Glutamatergic neuron (in vitro differentiated cells): ENCODE results near the gene DOCK10. TPM values are rescaled to one million over a fixed set of nuclear protein-coding genes. Genes with fewer than 3 reads are reported as not detected.

Source experiments
- DNase-seq: peaks from one replicate; pipeline ENCODE4 v3.0.0; 2022
- H3K27ac Mint-ChIP-seq: one replicate; pipeline ENCODE4 v1.8.0; 2020; ENCODE audit warnings: mild to moderate bottlenecking, mixed read lengths, inconsistent platforms; ENCODE audit not compliant: unreplicated experiment
- H3K27me3 Mint-ChIP-seq: one replicate; pipeline ENCODE4 v1.8.0; 2020; ENCODE audit warnings: mild to moderate bottlenecking, moderate library complexity, mixed read lengths, inconsistent platforms; ENCODE audit not compliant: unreplicated experiment
- H3K36me3 Mint-ChIP-seq: one replicate; pipeline ENCODE4 v1.8.0; 2020; ENCODE audit warnings: mild to moderate bottlenecking, mixed read lengths, inconsistent platforms; ENCODE audit not compliant: unreplicated experiment
- H3K4me1 Mint-ChIP-seq: one replicate; pipeline ENCODE4 v1.8.0; 2020; ENCODE audit warnings: mild to moderate bottlenecking, low read depth, mixed read lengths, inconsistent platforms; ENCODE audit not compliant: unreplicated experiment
- H3K4me3 Mint-ChIP-seq: one replicate; pipeline ENCODE4 v1.8.0; 2020; ENCODE audit warnings: mild to moderate bottlenecking, mixed read lengths, inconsistent platforms; ENCODE audit not compliant: unreplicated experiment
- H3K9me3 Mint-ChIP-seq: one replicate; pipeline ENCODE4 v1.8.0; 2020; ENCODE audit warnings: mild to moderate bottlenecking, moderate library complexity, mixed read lengths, inconsistent platforms; ENCODE audit not compliant: unreplicated experiment
- total RNA-seq: library from RNA; stranded (reverse); fragmentation: NEBNext Ultra II Directional; extraction: Animal tissue kit (Norgen Biotek cat#: 25700); gene quantifications from one replicate; pipeline ENCODE4 v1.2.1, GENCODE V29; 2021; ENCODE audit not compliant: unreplicated experiment
- TF ChIP-seq, protein P1 (sequence below): fragments of 200-600 bp; sonication (generic); IDR thresholded peaks from one replicate; pipeline ENCODE4 v1.5.0; 2021; ENCODE audit not compliant: partially characterized antibody, unreplicated experiment

Gene DOCK10
- total RNA-seq, 1 donor from 2014 or later, result 1.1 TPM

DNA sequence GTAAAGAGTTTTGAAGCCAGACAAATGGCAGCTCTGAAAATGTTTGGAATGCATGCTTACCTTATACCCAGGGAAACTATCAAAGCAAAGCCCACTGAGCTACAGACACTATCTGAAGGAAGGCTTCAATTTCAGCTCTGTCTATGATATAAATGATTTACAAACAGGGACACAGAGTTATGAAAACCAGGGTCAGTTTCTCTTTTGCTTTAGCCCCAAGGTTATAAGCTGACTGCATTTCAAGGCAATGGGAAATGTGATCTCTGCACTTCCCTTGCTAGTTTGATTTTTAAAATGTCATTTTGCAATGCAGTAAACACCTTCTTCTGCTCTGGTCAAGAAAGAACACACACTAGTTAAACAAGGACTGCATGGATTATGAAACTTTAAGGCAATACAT is 260.9 kb downstream of the DOCK10 start:
- H3K4me3 Mint-ChIP-seq, result no peak overlapping the region
- DNase-seq, result no peak
- H3K27ac Mint-ChIP-seq, result no peak overlapping the region
- H3K27me3 Mint-ChIP-seq, result peaks cover 1% of the 10 kb centered on the region
- H3K36me3 Mint-ChIP-seq, result no peaks in the 10 kb centered on the region
- TF ChIP-seq, protein P1, sequence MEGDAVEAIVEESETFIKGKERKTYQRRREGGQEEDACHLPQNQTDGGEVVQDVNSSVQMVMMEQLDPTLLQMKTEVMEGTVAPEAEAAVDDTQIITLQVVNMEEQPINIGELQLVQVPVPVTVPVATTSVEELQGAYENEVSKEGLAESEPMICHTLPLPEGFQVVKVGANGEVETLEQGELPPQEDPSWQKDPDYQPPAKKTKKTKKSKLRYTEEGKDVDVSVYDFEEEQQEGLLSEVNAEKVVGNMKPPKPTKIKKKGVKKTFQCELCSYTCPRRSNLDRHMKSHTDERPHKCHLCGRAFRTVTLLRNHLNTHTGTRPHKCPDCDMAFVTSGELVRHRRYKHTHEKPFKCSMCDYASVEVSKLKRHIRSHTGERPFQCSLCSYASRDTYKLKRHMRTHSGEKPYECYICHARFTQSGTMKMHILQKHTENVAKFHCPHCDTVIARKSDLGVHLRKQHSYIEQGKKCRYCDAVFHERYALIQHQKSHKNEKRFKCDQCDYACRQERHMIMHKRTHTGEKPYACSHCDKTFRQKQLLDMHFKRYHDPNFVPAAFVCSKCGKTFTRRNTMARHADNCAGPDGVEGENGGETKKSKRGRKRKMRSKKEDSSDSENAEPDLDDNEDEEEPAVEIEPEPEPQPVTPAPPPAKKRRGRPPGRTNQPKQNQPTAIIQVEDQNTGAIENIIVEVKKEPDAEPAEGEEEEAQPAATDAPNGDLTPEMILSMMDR, result no peak
- peaks cover 19% of the 10 kb centered on the region for H3K4me1 Mint-ChIP-seq
- no peaks in the 10 kb centered on the region for H3K9me3 Mint-ChIP-seq

DNA sequence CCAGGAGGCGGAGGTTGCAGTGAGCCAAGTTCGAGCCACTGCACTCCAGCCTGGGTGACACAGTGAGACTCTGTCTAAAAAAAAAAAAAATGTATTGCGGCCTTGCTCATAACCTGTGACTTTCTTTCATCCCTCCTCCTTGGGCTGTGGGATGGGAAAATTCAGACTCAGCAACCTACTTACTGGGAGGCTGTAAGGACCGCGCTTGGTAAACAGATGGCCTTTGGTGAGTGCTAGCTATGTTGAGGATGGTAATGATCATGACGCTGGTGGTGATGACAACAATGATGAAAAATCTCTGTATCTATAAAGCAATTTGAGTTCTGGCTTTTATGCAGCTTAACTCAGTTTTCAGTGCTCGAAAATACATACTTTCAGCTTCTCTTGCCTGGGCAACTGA is 261.4 kb downstream of the DOCK10 start:
- Mint-ChIP-seq H3K4me3 (no peak overlapping the region), H3K4me1 (peaks cover 19% of the 10 kb centered on the region), H3K36me3 (no peaks in the 10 kb centered on the region), H3K27me3 (peaks cover 1% of the 10 kb centered on the region), H3K9me3 (no peaks in the 10 kb centered on the region), H3K27ac (no peak overlapping the region)
- TF ChIP-seq, protein P1, result no peak
- DNase-seq, result no peak

DNA sequence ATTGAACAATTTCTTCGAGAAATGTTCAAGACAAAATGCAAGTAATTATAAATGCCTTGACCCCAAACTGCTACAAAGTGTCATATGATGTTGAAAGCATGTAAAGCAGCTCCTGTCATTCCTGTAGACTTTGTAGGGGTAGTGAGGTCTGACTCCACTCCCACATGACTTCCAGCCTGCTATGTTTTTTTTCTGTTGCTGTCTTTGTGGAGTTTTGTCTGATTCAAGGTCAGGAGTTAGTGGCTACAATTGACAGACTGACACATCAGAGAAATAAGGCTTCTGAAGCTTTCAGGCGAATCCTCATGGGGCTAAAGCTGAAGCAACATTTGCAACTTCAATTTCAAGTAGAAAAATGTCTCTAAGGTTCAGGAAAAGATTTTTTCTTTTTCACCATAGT is 262.2 kb downstream of the DOCK10 start:
- Mint-ChIP-seq H3K9me3 (no peaks in the 10 kb centered on the region), H3K36me3 (no peaks in the 10 kb centered on the region), H3K27ac (no peak overlapping the region), H3K4me1 (peaks cover 19% of the 10 kb centered on the region), H3K27me3 (peaks cover 1% of the 10 kb centered on the region), H3K4me3 (peak overlapping the region; percentile 27)
- TF ChIP-seq, protein P1, result no peak
- no peak for DNase-seq

DNA sequence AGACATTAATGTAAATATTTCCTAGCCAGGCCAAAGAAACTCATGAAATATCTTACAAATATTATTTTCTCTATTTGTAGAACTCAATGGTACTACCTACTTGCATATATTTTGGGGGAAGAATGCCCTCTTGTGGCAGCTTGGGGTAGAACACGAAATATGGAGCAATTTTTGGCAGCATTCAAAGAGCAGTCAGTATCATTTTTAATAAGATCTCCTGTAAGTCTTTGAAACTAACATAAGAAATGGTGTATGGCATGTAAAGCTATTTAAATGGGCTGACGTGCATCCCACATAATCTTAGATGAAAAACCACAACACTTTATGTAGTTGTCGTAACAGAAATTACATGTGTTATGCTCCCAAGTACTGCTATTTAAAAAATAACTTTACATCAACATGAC is 263.8 kb downstream of the DOCK10 start:
- TF ChIP-seq, protein P1, result peak; percentile 86
- DNase-seq, result peak; percentile 47
- Mint-ChIP-seq H3K9me3 (no peaks in the 10 kb centered on the region), H3K4me3 (no peak overlapping the region), H3K4me1 (peaks cover 19% of the 10 kb centered on the region), H3K36me3 (no peaks in the 10 kb centered on the region), H3K27me3 (peaks cover 1% of the 10 kb centered on the region), H3K27ac (no peak overlapping the region)

DNA sequence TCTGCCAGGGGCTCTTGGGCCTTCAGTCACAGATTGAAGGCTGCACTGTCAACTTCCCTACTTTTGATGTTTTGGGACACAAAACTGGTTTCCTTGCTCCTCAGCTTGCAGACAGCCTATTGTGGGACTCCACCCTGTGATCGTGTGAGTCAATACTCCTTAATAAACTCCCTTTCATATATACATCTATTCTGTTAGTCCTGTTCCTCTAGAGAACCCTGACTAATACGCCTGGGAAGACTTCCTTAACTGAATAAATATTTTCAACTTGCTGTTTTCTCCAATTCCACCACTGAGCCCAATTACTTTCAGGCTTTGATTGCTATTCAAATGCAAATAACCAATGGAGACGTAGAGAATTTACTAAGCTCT is 264.7 kb downstream of the DOCK10 start:
- DNase-seq, result no peak
- TF ChIP-seq, protein P1, result no peak
- H3K9me3 Mint-ChIP-seq, result no peaks in the 10 kb centered on the region

More for the DNA sequence above, 264.7 kb downstream of the DOCK10 start:
- Mint-ChIP-seq H3K4me1 (peaks cover 15% of the 10 kb centered on the region), H3K36me3 (no peaks in the 10 kb centered on the region), H3K27ac (no peak overlapping the region), H3K4me3 (no peak overlapping the region), H3K27me3 (peaks cover 1% of the 10 kb centered on the region)
